ENCODE data around the gene ILKAP.

The ILKAP gene

DNA sequence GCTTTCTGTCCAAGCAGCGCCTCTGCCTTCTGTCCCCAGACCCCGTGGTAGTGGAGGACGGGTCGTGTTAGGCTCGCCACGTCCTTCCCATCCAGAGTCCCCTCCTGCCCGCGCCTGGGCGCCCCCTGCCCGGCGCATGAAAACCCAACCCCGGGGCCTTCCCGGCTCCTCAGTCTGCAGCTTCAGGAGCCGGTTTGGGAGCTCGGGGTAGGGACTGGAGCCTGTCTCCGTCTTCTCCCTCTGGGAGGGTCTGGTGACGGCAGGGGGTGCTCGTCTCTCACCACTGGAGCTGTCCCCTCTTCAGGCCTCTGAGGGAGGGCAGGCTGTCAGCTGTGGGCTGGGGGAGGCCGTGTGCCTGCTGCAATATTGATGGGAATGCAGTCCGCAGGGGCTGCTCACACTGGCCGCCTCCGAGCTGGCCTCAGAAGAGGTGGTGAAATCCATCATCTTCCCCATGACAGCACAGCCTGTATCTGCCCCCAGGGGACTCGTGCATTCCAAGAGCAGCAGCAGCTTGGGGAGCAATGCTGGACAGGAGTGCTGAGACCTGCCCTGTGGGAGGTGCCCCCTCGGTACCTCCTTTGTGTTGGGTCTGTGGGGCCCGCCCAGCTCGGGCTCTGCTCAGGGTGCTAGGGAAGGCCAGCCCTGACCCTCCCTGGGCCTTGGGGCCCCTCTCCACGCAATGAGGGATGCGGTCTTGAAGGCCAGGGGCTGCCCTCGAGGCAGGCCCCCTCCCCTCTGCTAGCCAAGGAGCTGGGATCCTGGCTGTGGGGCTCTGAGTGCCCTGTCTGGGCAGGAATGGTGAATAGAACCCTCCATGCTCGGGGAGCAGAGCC, 82.8 kb downstream of the ILKAP start:
- H3K27ac ChIP-seq, result no peak overlapping the region
- DNase-seq (ENCODE audit: low spot score), result no peak
- TF ChIP-seq, protein P1, sequence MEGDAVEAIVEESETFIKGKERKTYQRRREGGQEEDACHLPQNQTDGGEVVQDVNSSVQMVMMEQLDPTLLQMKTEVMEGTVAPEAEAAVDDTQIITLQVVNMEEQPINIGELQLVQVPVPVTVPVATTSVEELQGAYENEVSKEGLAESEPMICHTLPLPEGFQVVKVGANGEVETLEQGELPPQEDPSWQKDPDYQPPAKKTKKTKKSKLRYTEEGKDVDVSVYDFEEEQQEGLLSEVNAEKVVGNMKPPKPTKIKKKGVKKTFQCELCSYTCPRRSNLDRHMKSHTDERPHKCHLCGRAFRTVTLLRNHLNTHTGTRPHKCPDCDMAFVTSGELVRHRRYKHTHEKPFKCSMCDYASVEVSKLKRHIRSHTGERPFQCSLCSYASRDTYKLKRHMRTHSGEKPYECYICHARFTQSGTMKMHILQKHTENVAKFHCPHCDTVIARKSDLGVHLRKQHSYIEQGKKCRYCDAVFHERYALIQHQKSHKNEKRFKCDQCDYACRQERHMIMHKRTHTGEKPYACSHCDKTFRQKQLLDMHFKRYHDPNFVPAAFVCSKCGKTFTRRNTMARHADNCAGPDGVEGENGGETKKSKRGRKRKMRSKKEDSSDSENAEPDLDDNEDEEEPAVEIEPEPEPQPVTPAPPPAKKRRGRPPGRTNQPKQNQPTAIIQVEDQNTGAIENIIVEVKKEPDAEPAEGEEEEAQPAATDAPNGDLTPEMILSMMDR (IDR thresholded peaks at IDR 0.05), result no peak
- no peak overlapping the region for H3K4me3 ChIP-seq

Data from coronary artery (tissue), 2 donors.